ENCODE measurements around the gene WNT8A. TPM values are rescaled to one million over a fixed set of nuclear protein-coding genes. Genes with fewer than 3 reads are reported as not detected.
"Not testable (repeated sequence)": the region's sequence is repeated elsewhere in the genome, so short reads cannot be mapped to it uniquely, and the experiment has no call there.

WNT8A gene
- total RNA-seq (2014; rRNA removed; shearing (Covaris generic)), result not detected in 2 replicates

DNA sequence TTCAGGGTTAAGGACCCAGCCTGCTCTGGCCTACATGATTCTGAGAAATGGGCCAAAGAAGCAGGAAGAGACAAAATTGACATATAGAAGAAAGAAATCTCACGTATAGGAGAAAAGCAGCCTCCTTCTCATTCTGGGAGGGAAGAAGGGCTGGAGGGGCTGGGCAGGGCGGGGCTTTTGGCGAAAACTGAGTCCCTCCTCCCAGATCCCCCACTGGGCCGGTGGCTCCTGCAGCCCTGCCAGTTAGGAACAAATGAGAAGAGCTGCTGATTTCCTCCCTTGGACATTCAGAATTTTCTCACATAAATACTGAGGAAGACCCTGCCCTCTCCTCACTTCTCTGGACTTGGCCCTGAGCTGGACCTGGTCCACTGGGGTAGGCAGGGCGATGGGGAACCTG is at the start of gene WNT8A:
WNT8A (plus strand) TSS at position 332 of the 400 bp plus-strand sequence. CDS start 95 bp downstream, outside the sequence.
- DNase-seq (ENCODE audit: low read depth), result no peak

DNA sequence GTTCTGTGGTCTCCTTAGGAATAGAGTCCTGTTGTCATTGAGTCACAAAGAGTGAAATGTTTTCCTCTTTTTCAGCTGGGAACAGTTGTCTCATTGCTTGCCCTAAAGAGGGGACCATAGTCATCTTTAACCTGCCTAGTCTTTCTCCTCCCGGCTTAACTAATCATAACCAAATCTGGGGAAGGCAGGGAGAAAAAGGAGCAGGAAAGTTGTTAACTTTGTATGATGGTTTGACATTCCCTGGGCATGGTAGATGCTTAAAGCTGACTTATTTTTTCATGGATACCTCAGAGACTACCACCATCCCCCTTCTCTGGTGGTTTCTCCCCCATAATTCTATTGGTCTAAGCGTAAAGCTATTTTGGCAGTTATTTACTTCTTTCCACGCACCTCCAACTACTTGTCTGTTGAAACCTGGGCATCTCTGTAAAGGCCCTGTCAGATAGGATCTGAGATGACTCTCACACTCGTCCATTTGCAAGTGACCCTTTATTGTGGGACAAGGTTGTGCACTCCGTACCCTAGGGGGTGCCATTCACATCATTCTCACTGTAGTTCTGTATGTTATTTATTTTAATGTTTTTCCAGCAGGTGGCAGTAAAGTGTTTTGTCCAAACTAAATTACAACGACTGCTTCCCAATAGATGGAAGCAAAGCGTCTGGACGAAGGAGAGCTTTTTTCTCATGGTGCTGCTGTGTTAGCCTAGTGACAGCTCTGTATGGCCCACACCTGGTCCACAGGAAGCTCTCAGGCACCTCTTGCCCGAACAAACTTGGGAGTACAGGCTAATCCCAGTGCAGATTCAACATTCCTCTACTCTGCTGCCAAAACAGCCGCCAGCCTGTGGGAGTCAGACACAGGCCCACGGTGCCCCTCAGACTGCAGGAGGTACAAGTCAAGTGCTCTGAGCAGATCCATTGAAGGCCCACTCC is 48.0 kb upstream of the WNT8A start:
- peak; percentile 85 for DNase-seq (ENCODE audit: low read depth)

GRCh38 chr5:138037271-138037670 is 46.6 kb upstream of the WNT8A start:
- DNase-seq (ENCODE audit: low read depth), result no peak

GRCh38 chr5:138037907-138038633 is 45.8 kb upstream of the WNT8A start:
- no peak for DNase-seq (ENCODE audit: low read depth)

GRCh38 chr5:138038826-138039225 is 45.0 kb upstream of the WNT8A start:
- no peak for DNase-seq (ENCODE audit: low read depth)

DNA sequence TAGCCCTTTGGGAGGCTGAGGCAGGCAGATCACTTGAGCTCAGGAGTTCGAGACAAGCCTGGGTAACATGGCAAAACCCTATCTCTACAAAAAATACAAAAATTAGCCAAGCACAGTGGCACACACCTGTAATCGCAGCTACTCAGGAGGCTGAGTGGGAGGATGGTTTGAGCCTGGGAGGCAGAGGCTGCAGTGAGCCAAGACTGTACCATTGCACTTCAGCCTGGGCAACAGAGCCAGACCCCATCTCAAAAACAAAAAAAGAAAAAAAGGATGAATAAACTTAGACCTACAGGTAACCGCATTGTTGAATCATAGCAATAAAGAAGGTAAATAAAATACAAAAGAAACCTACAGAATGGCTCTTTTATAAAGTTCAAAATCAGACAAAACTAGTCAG is 38.5 kb upstream of the WNT8A start:
- not testable (repeated sequence) for DNase-seq (ENCODE audit: low read depth)

GRCh38 chr5:138051441-138052296 is 32.2 kb upstream of the WNT8A start:
- DNase-seq (ENCODE audit: low read depth), result no peak

DNA sequence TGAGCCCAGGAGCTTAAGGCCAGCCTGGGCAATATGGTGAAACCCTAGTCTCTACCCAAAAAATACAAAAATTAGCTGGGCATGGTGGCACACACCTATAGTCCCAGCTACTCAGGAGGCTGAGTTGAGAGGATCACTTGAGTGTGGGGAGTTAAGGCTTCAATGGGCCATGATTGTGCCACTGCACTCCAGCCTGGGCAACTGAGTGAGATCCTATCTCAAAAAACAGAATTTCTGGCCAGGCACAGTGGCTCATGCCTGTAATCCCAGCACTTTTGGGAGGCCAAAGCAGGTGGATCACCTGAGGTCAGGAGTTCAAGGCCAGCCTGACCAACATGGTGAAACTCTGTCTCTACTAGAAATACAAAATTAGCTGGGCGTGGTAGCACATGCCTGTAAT is 31.1 kb upstream of the WNT8A start:
- not testable (repeated sequence) for DNase-seq (ENCODE audit: low read depth)

DNA sequence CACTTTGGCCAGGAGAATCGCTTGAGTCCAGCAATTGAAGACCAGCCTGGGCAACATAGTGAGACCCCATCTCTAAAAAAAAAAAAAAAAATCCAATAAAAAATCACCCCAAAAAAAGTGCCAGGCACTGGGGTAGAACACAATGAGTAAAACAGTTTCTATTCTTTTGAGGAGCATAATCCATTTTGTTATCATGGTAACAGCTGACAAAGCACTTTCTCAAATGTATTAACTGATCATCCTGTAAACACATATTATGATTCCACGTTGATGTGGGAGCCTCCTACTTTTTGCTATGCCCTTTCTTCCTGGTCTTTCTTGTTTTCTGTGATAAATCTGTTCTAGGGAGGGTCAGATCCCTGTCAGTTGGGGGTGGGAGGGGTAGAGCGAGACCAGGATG is 30.3 kb upstream of the WNT8A start:
- DNase-seq (ENCODE audit: low read depth), result no peak

GRCh38 chr5:138054206-138054605 is 29.6 kb upstream of the WNT8A start:
- no peak for DNase-seq (ENCODE audit: low read depth)

GRCh38 chr5:138054847-138055558 is 28.8 kb upstream of the WNT8A start:
- peak; percentile 33 for DNase-seq (ENCODE audit: low read depth)

GRCh38 chr5:138064526-138064925 is 19.3 kb upstream of the WNT8A start:
- no peak for DNase-seq (ENCODE audit: low read depth)

- no peak for DNase-seq (ENCODE audit: low read depth)
Observed at GRCh38 chr5:138065102-138065501, 18.7 kb upstream of the WNT8A start.

GRCh38 chr5:138067945-138068344 is 15.9 kb upstream of the WNT8A start:
- no peak for DNase-seq (ENCODE audit: low read depth)

DNA sequence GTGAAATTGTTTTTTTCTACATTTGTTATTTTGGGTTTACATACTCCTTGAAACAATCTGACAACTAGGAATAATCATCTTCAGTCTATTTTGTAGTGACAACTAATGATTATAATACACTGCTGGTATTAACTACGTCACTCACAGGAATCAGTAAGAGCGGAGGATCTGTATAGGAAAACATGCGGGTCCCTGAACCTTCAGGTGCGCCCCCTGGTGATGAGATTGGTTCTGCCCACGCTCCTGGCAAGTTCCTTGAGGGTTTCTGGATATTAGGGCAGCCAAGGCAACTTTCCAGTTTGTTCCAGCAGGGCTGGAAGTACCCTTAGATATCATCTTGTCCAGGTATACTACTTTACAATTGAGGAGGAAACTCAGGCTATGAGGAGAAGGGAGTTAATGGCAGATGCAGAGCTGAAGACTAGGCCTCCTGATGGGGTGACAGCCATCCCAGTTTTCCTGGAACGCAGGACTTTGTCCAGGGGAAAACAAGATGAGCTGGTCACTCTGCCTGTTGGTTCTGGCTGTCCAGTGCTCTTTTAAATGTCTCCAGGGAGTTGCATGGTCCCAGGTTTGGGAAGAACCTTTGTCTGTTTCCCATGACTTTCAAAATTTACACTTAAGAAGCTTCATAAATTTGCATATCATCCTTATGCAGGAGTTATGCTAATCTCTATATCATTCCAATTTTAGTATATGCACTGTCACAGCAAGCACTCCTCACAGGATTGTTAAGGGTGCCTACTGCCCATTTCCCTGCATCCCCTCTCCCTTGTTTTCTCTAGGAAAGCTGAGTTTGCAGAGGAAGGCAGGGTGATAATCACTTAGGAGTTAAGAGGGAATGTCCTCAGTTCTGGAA is 14.9 kb upstream of the WNT8A start:
- peak; percentile 58 for DNase-seq (ENCODE audit: low read depth)

GRCh38 chr5:138070026-138070425 is 13.8 kb upstream of the WNT8A start:
- not testable (repeated sequence) for DNase-seq (ENCODE audit: low read depth)

DNA sequence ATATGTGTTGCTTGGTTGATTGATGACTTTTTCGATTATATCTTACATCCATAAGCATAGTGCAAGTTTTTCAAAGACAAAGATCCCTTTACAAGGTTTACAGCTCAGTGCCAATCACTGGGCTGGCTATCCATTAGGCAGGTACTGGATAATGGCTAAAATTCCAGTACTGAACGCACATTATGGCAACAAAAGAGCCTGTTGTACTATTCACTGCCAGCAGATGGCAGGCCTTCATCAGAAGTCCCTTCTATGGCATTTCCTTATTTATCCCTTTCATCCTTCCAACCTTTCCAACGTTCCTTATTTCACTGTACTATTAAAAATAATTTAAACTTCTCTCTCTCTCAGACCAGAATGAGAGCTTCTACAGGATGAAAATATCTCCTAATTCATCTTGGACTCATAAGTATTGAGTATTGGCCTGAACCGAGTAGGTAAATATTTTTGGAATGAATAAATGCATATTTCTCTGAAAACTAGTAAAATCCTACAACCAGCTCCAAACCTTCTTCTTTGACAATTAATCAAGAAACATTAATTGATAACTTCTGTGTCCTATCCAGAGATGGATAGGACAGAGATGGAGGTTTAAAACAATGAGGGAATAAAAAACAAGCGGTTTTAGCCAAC is 6.7 kb upstream of the WNT8A start:
- peak; percentile 58 for DNase-seq (ENCODE audit: low read depth)

DNA sequence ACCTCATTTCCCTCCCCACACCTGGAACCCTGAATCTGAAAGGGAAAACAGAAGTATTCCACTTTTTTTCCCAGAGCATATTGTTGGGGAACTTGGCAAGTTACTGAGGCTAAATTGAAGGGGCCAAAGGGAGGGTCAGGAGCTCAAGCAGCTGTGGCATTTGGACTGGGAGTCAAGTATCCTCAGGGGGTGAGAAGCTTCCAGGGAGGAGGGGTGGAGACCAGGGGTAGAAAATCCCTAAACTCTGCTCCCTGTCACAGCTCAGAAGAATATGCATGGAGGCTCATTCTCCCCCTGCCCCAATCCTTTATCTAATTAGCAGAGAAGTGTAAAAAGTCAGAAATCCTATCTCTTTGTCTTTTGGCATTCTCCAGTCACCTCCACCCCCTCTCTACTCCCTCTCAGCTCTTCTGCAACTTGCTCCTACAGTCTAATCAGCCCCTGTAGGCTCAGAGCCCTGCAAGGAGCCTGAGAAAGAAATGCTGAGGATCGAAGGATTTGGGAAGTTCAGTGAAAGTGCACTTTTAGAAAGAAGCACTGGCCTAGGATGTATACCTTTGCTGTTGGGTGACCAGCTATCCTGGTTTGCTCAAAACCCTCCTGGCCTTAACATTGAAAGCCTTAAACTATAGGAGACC is 5.7 kb upstream of the WNT8A start:
- no peak for DNase-seq (ENCODE audit: low read depth)

DNA sequence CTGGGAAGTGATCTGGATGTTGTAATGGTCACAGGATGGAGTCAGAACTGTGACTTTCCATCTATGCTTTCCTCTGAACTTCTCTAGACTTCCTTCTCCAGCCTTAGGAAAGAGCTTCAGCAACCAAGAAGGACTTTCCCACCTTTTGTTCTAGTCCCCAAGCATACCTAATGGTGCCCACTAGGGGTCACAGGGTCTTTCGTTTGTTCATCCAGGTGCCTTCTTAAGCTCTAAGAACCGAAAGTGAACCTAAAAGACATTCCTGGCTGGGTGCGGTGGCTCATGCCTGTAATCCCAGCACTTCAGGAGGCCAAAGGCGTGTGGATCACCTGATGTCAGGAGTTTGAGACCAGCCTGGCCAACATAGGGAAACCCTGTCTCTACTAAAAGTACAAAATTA is 1.8 kb upstream of the WNT8A start:
- no peak for DNase-seq (ENCODE audit: low read depth)
